RWPE1 (cell line): ENCODE data around the gene SEPTIN1.

Experiments used
- CTCF ChIA-PET: fragments of 350-600 bp; sonication (Branson Sonifier 250); formaldehyde crosslinking; extraction: SDS; loops from one replicate; lab custom pipeline; 2021; lab: Yijun Ruan, JAX
- POLR2A ChIA-PET: fragments of 400-600 bp; formaldehyde crosslinking; extraction: SDS; loops from one replicate; lab custom pipeline; 2020; ENCODE audit warnings: antibody characterized with exemption; ENCODE audit not compliant: low non-redundant PET; lab: Yijun Ruan, JAX
- DNase-seq: peaks from one replicate; pipeline ENCODE4 v3.0.0; 2012; ENCODE audit warnings: low spot score
- H3K27ac ChIP-seq: fragments of 450-650 bp; 2 replicates; pipeline ENCODE4 v1.5.1; 2017
- CTCF ChIP-seq: fragments of 450-650 bp; conservative IDR thresholded peaks from 2 replicates; pipeline ENCODE4 v1.5.1; 2017; ENCODE audit warnings: low read depth, mild to moderate bottlenecking

Gene SEPTIN1

GRCh38 chr16:30381291-30382041 is 895 bp downstream of the SEPTIN1 start:
- TF ChIP-seq CTCF: no peak
- H3K27ac ChIP-seq: peak overlapping the region; percentile 42
- no peak for DNase-seq
- CTCF ChIA-PET: no interaction called here
- POLR2A ChIA-PET: no interaction called here

GRCh38 chr16:30380803-30381208 is 1.6 kb downstream of the SEPTIN1 start:
- no peak for TF ChIP-seq CTCF
- ChIA-PET POLR2A (no interaction called here), CTCF (no interaction called here)
- peak overlapping the region; percentile 42 for H3K27ac ChIP-seq
- no peak for DNase-seq

GRCh38 chr16:30380072-30380802 is 2.1 kb downstream of the SEPTIN1 start:
- peak overlapping the region; percentile 42 for H3K27ac ChIP-seq
- no peak for DNase-seq
- no peak for TF ChIP-seq CTCF
- CTCF ChIA-PET: no interaction called here
- POLR2A ChIA-PET: no interaction called here

GRCh38 chr16:30379158-30379783 is 3.1 kb downstream of the SEPTIN1 start:
- no peak for DNase-seq
- POLR2A ChIA-PET: interaction anchor here (0.6 to 0.7 kb wide), 2 partner anchors 19 to 156 kb away, joined by 3 to 6 read pairs; no protein-coding TSS in a partner anchor
- H3K27ac ChIP-seq: peak overlapping the region; percentile 99
- CTCF ChIA-PET: interaction anchor here (1.1 to 1.5 kb wide), 2 partner anchors 10 to 16 kb away, joined by 3 to 4 read pairs; partner anchors contain the start of gene ZNF48
- TF ChIP-seq CTCF: no peak

- ChIA-PET CTCF (interaction anchor here (0.7 to 1.5 kb wide), 6 partner anchors 9 to 31 kb away, joined by 3 to 5 read pairs (median 4); partner anchors contain the start of gene ZNF48), POLR2A (interaction anchor here (0.5 to 1.0 kb wide), 5 partner anchors 17 to 422 kb away, joined by 3 to 6 read pairs (median 5); partner anchors contain the start of gene ZNF48)
- peak; percentile 98 for DNase-seq
- TF ChIP-seq CTCF: no peak
- peak overlapping the region; percentile 99 for H3K27ac ChIP-seq
Observed at GRCh38 chr16:30378236-30379157, 3.9 kb downstream of the SEPTIN1 start.
